Measurements from ENCODE around the gene MTARC2. TPM values are rescaled to one million over a fixed set of nuclear protein-coding genes. Genes with fewer than 3 reads are reported as not detected.

Gene MTARC2
- total RNA-seq, 3 donors from 2014 or later: 26.7 to 41.8 (median 35.6) TPM

DNA sequence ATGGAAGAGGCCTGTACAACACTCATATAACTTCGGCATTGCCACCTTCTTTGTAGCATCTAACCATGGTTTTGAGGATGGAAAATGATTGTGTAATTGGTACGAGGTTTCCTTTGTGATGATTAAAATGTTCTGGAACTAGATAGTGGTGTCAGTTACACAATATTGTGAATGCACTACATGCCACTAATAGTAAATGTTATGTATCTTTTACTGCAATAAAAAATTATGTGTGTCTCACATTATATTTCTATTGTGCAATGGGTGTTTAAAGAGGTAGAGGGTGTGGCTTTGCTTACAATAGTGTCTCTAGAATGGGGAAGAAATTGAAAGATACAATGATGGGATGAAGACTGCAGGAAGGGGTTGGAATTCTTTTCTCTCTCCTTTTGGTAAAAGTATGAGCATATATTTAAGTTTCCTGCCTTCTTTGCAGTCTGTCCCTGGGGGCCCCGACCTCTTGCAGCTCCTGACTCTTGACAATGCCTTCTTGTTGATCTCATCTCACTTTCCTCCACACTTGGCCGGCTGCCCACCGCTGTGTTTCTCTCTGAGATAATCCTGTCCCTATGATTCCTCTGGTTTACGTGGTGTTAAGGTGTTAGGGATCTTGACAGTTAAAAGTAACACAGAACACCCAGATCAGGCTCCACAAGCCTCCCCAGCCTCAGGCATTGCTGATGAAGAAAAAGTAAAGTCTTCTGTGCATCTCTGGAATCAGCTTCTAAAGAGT, 77.9 kb downstream of the MTARC2 start:
- H3K9me3 ChIP-seq: no peaks in the 10 kb centered on the region
- H3K36me3 ChIP-seq (ENCODE audit: low read depth): no peaks in the 10 kb centered on the region
- H3K4me3 ChIP-seq: no peak overlapping the region
- TF ChIP-seq, protein P1, sequence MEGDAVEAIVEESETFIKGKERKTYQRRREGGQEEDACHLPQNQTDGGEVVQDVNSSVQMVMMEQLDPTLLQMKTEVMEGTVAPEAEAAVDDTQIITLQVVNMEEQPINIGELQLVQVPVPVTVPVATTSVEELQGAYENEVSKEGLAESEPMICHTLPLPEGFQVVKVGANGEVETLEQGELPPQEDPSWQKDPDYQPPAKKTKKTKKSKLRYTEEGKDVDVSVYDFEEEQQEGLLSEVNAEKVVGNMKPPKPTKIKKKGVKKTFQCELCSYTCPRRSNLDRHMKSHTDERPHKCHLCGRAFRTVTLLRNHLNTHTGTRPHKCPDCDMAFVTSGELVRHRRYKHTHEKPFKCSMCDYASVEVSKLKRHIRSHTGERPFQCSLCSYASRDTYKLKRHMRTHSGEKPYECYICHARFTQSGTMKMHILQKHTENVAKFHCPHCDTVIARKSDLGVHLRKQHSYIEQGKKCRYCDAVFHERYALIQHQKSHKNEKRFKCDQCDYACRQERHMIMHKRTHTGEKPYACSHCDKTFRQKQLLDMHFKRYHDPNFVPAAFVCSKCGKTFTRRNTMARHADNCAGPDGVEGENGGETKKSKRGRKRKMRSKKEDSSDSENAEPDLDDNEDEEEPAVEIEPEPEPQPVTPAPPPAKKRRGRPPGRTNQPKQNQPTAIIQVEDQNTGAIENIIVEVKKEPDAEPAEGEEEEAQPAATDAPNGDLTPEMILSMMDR (IDR thresholded peaks at IDR 0.05): no peak
- DNase-seq (no peak), ATAC-seq (peak; percentile 77)
- peaks cover 4% of the 10 kb centered on the region for H3K4me1 ChIP-seq (ENCODE audit: low read depth)
- intact Hi-C loops (cut with DNase I, micrococcal nuclease): no loop called here

DNA sequence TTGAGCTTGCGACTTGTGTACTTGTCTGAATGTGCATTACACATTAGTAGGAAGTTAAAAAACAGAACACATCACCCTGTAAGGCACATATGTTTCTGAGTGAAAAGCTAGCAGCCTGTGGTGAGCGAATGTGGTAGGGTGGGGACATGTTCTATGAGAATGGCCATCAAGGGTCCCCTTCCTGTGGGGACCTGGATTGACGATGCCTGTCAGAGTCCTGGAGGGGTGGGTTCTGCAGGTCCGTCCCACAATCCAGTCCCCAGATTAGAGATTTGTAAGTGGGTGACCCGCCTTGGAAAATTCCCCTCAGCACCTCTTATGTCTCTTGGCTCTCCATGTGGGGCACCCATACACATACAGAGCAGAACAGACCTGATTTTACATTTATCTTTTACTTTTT, 78.6 kb downstream of the MTARC2 start:
- Histone ChIP-seq H3K36me3 (ENCODE audit: low read depth) (no peaks in the 10 kb centered on the region), H3K4me3 (no peak overlapping the region), H3K4me1 (ENCODE audit: low read depth) (peaks cover 4% of the 10 kb centered on the region), H3K9me3 (no peaks in the 10 kb centered on the region)
- no peak for DNase-seq
- intact Hi-C loops (cut with DNase I, micrococcal nuclease): no loop called here
- ATAC-seq: no peak
- TF ChIP-seq, protein P1 (IDR thresholded peaks at IDR 0.05): no peak

DNA sequence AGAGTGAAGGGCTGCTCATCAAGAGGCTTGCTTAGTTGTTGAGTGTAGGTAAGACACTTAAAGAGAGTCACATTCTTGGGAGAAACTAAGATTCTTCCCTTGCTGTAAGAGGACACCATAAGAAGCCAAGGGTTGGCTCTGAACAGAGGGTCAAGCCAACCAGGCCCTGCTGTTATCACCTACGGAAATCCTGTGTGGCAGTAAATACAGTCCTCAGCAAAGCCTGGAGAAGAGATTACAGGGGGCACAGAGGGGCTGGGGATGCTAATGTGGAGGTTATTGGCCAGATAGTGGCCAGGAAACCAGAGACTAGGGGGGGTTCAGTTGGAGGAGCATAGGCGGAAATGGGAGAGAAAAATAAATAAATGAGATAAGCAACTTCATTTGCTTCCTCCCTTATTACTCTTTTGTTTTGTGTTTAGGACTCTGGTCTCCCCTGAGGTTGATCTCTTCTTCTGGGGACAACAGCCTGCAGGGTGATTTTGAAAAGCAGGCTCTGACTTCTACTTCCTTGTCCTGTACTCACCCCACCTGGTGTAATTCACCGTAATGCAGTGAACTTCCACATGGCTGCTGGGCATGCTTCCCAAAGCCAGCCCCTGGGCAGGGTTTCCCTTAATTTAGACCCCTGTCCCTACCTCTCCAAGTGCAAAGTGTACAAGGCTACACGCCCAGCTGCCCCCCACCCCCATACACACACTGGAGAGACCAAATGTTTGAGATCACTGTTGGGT, 79.5 kb downstream of the MTARC2 start:
- intact Hi-C loops (cut with DNase I, micrococcal nuclease): no loop called here
- peak; percentile 65 for ATAC-seq
- no peak for DNase-seq

DNA sequence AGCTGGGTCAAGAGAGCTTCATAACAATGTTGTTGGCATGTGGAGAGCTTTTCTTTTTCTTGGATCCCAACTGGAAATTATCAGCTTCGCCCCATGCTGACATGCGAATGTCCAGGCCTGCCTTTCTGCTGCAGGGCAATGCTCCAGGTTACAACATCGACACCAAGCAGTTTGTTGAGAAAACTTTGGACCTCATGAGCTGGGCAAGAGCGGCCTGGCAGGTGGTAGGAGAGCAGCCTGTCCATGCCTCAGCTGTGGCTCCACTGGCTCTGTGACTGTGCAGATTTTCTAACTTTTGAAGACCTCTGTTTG, 80.0 kb downstream of the MTARC2 start:
- TF ChIP-seq, protein P1 (IDR thresholded peaks at IDR 0.05): no peak
- DNase-seq (no peak), ATAC-seq (no peak)
- H3K9me3 ChIP-seq: no peaks in the 10 kb centered on the region
- no peaks in the 10 kb centered on the region for H3K36me3 ChIP-seq (ENCODE audit: low read depth)
- no peak overlapping the region for H3K4me3 ChIP-seq
- peaks cover 4% of the 10 kb centered on the region for H3K4me1 ChIP-seq (ENCODE audit: low read depth)
- intact Hi-C loops (cut with DNase I, micrococcal nuclease): no loop called here

More for the DNA sequence above, 79.5 kb downstream of the MTARC2 start:
- Histone ChIP-seq H3K36me3 (ENCODE audit: low read depth) (no peaks in the 10 kb centered on the region), H3K4me3 (no peak overlapping the region), H3K9me3 (no peaks in the 10 kb centered on the region), H3K4me1 (ENCODE audit: low read depth) (peaks cover 4% of the 10 kb centered on the region)
- TF ChIP-seq, protein P1 (IDR thresholded peaks at IDR 0.05): no peak

DNA sequence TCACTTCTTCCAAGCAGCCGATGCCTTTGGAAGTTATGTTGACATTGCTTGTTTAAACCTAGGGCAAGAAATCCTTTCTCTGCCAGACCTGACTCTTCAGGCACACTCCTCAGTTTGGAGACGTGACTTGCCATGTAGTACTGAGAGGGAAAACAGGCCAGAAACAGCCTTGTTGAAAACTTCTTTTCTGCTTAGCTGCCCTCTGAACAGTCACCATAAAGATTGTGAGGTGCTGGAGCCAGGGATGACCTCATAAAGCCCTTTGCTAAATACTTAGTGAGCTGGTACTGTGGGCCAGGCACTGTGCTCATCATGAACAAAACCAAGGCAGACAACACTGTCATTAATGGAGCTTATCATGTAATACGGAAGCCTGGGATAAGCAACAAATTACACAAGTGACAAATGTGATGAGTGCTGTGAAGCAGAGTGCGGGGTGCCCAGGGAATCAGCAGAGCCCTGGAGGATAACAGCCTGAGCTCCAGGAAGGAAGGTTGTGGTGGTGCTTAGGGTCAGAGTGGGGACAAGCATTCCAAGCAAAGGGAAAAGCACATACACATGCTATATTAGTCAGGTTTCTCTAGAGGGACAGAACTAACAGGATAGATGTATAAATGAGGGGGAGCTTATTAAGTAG, 80.9 kb downstream of the MTARC2 start:
- ATAC-seq: no peak
- no peaks in the 10 kb centered on the region for H3K36me3 ChIP-seq (ENCODE audit: low read depth)
- no peak overlapping the region for H3K4me3 ChIP-seq
- no peaks in the 10 kb centered on the region for H3K9me3 ChIP-seq
- peaks cover 4% of the 10 kb centered on the region for H3K4me1 ChIP-seq (ENCODE audit: low read depth)
- TF ChIP-seq, protein P1 (IDR thresholded peaks at IDR 0.05): no peak
- intact Hi-C loops (cut with DNase I, micrococcal nuclease): no loop called here
- DNase-seq: no peak
